Effector CD4-positive, alpha-beta T cell (primary cell): ENCODE data around the gene DGKA.
"Not testable (repeated sequence)": the region's sequence is repeated elsewhere in the genome, so short reads cannot be mapped to it uniquely, and the experiment has no call there.

Experiments used
- DNase-seq: peaks from one replicate; pipeline ENCODE4 v3.0.0-alpha.2; 2020

DGKA gene

GRCh38 chr12:55999999-56000540 is 69.1 kb downstream of the DGKA start:
- not testable (repeated sequence) for DNase-seq

- no peak for DNase-seq
Measured at GRCh38 chr12:56001487-56002100, 70.6 kb downstream of the DGKA start.

GRCh38 chr12:56003376-56003775 is 72.4 kb downstream of the DGKA start:
- DNase-seq: not testable (repeated sequence)
